ENCODE measurements around the gene ZNF860.

ZNF860 gene

DNA sequence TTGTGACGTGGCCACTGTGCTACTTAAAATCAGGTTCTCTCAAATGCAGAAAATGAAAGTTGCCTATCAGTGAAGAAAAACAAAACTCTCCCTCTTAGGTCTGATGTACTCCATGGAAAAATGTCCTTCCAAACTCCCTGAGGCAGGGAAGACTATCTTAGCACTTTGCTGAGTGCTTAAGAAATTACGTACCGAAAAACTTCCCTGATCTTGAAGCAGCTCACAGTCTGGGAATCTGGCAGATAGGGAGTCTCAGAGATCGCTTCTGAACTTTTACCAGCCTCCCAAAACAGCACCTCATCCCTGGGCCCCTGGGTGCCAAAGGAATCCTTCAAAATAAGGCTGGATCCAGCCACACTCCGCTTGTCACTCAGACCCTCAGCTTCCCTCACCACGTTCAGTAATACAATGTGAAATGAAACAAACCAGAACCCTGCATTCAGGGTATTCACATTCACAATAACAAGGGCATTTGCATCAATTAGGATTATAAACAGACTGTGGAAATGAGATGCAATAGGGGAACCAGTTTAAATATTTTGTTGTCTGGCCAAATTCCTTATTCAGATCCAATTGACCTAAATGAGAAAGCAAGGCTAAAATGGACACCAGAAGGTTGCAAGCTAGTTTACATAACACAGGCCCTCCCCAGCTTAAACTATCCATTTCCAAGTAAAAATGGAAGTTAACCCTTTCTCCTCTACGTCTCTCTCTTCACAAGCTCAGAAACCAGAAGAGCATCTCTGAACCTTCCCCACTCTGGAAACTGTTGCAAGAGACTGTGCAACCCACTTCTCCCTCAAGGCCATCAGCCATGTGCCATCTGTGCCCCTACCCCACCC, 21.4 kb upstream of the ZNF860 start:
- H3K36me3 ChIP-seq (replicated peaks; ENCODE audit: low read depth, low read length), result peaks cover 11% of the 10 kb centered on the region
- H4K20me1 ChIP-seq (ENCODE audit: insufficient read depth, low read length), result no peaks in the 10 kb centered on the region
- H3K9ac ChIP-seq (ENCODE audit: low read length), result peak overlapping the region; percentile 54; the same call in 1 of the 2 replicates
- H3K27ac ChIP-seq (ENCODE audit: low read length), result peak overlapping the region; percentile 73
- H3K4me1 ChIP-seq (ENCODE audit: low read length), result peaks cover 59% of the 10 kb centered on the region
- H2AFZ ChIP-seq (ENCODE audit: low read depth, low read length), result no peak overlapping the region
- peak overlapping the region; percentile 73 for H3K4me2 ChIP-seq (ENCODE audit: low read length)
- H3K27me3 ChIP-seq (ENCODE audit: low read depth, low read length), result no peaks in the 10 kb centered on the region
- H3K79me2 ChIP-seq (ENCODE audit: low read length), result peaks cover 83% of the 10 kb centered on the region
- H3K9me3 ChIP-seq (ENCODE audit: insufficient read depth, low read length), result peaks cover 11% of the 10 kb centered on the region
- peak overlapping the region; percentile 51 for H3K4me3 ChIP-seq (ENCODE audit: low read length)
- TF ChIP-seq EZH2phosphoT487 (IDR thresholded peaks at IDR 0.05; ENCODE audit: low read depth) (no peak), CTCF (IDR thresholded peaks at IDR 0.05; ENCODE audit: low read depth, low read length) (no peak)

DNA sequence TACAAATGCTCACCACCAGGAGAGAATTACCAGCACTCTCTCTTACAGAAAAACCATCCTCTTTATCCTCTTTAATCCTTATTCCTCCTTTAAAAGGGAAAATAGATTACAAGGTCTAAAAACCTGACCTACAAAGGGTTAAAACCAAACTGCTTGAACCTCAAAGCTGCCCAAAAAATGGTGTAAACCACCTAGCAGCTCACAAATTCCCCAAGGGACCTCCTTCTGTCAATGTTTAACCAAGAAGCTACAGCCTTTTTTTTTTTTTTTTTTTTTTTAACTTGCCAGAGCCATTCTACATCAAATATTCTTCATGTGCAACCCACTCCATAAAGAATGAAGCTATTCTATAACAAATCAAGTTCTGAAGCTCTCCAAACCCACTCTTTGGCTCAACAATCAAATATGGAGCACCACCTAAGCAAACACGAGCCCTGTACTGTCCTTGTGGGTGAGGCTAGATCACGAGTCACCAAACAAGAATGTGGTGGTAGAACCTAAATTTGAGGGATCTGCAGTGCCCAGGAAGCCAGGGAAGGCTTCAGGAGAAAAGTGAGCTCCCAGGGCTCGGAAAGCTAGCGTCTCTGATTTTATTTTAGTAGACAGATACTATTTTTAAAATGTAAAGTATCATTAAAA, 20.6 kb upstream of the ZNF860 start:
- Histone ChIP-seq H3K4me2 (ENCODE audit: low read length) (peak overlapping the region; percentile 73), H3K27ac (ENCODE audit: low read length) (peak overlapping the region; percentile 73), H3K36me3 (replicated peaks; ENCODE audit: low read depth, low read length) (peaks cover 3% of the 10 kb centered on the region), H3K4me1 (ENCODE audit: low read length) (peaks cover 59% of the 10 kb centered on the region), H4K20me1 (ENCODE audit: insufficient read depth, low read length) (no peaks in the 10 kb centered on the region), H3K27me3 (ENCODE audit: low read depth, low read length) (no peaks in the 10 kb centered on the region), H3K9ac (ENCODE audit: low read length) (peak overlapping the region; percentile 54), H3K9me3 (ENCODE audit: insufficient read depth, low read length) (peaks cover 3% of the 10 kb centered on the region), H3K79me2 (ENCODE audit: low read length) (peaks cover 77% of the 10 kb centered on the region), H3K4me3 (ENCODE audit: low read length) (peak overlapping the region; percentile 51), H2AFZ (ENCODE audit: low read depth, low read length) (peak overlapping the region; percentile 63)
- no peak for TF ChIP-seq CTCF (IDR thresholded peaks at IDR 0.05; ENCODE audit: low read depth, low read length)
- no peak for TF ChIP-seq EZH2phosphoT487 (IDR thresholded peaks at IDR 0.05; ENCODE audit: low read depth)

GRCh38 chr3:31962801-31963205, 18.7 kb upstream of the ZNF860 start:
- Histone ChIP-seq H3K9ac (ENCODE audit: low read length) (no peak overlapping the region), H3K27me3 (ENCODE audit: low read depth, low read length) (no peaks in the 10 kb centered on the region), H3K9me3 (ENCODE audit: insufficient read depth, low read length) (no peaks in the 10 kb centered on the region), H3K4me2 (ENCODE audit: low read length) (0 out of 2 replicates have a peak overlapping the region, but pooled peaks have one; percentile 1), H3K4me1 (ENCODE audit: low read length) (peaks cover 69% of the 10 kb centered on the region), H4K20me1 (ENCODE audit: insufficient read depth, low read length) (no peaks in the 10 kb centered on the region), H3K79me2 (ENCODE audit: low read length) (peaks cover 82% of the 10 kb centered on the region), H2AFZ (ENCODE audit: low read depth, low read length) (no peak overlapping the region), H3K27ac (ENCODE audit: low read length) (no peak overlapping the region), H3K36me3 (replicated peaks; ENCODE audit: low read depth, low read length) (no peaks in the 10 kb centered on the region), H3K4me3 (ENCODE audit: low read length) (no peak overlapping the region)
- TF ChIP-seq CTCF (IDR thresholded peaks at IDR 0.05; ENCODE audit: low read depth, low read length) (no peak), EZH2phosphoT487 (IDR thresholded peaks at IDR 0.05; ENCODE audit: low read depth) (no peak)

DNA sequence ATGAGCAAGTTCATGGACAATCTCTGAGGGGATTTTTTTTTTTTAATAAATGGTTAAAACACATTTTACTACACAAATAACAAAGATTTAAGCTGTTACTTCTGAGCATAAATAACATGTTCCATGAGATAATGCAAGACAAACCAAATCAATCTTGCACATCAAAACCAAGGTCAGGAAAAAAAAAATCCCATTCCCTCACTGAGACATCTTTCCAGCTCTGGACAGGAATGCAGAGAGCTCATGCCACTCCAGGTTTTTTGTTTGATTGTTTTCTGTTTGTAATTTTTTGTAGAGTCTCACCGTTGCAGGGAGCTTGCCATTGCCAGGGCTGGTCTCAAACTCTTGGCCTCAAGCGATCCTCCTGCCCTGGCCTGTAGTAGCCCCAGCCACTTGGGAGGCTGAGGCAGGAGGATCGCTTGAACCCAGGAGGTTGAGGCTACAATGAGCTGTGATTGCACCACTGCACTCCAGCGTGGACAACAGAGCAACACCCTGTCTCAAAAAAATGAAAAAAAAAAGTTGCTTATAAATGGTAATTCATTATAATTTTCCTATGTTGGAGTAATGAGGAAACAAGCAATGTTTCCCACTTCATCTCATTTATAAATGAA, 14.5 kb upstream of the ZNF860 start:
- Histone ChIP-seq H3K4me2 (ENCODE audit: low read length) (peak overlapping the region; percentile 69), H3K9me3 (ENCODE audit: insufficient read depth, low read length) (no peaks in the 10 kb centered on the region), H3K79me2 (ENCODE audit: low read length) (peaks cover 86% of the 10 kb centered on the region), H3K4me3 (ENCODE audit: low read length) (no peak overlapping the region), H2AFZ (ENCODE audit: low read depth, low read length) (no peak overlapping the region), H3K27ac (ENCODE audit: low read length) (0 out of 2 replicates have a peak overlapping the region, but pooled peaks have one; percentile 13), H3K4me1 (ENCODE audit: low read length) (peaks cover 69% of the 10 kb centered on the region), H4K20me1 (ENCODE audit: insufficient read depth, low read length) (no peaks in the 10 kb centered on the region), H3K36me3 (replicated peaks; ENCODE audit: low read depth, low read length) (peaks cover 4% of the 10 kb centered on the region), H3K27me3 (ENCODE audit: low read depth, low read length) (no peaks in the 10 kb centered on the region), H3K9ac (ENCODE audit: low read length) (peak overlapping the region; percentile 26; the same call in 1 of the 2 replicates)
- no peak for TF ChIP-seq EZH2phosphoT487 (IDR thresholded peaks at IDR 0.05; ENCODE audit: low read depth)
- no peak for TF ChIP-seq CTCF (IDR thresholded peaks at IDR 0.05; ENCODE audit: low read depth, low read length)

All from OCI-LY3 (cell line).